Liver (tissue), 3 donors: ENCODE measurements around the gene RNF151.

Source experiments
- CTCF ChIP-seq: fragments of 150-350 bp; IDR thresholded peaks from 2 replicates; pipeline ENCODE4 v1.5.1; 2017; ENCODE audit warnings: improper control_type of control experiment, low read depth, low read length; ENCODE audit not compliant: missing input control
- EGR1 ChIP-seq, 2 donors: IDR thresholded peaks; 2 replicates each; pipeline ENCODE4 v1.6.1; 2016 to 2018; ENCODE audit warnings: antibody characterized with exemption in 2 of 2, low read depth in 2 of 2
- GABPA ChIP-seq, 2 donors: IDR thresholded peaks in 1 of 2; conservative IDR thresholded peaks in 1 of 2; 2 replicates each; pipeline ENCODE4 v1.6.1; 2016; ENCODE audit warnings: antibody characterized with exemption in 2 of 2, mild to moderate bottlenecking in 1 of 2, moderate library complexity in 1 of 2
- MAX ChIP-seq: IDR thresholded peaks from 2 replicates; pipeline ENCODE4 v1.6.1; 2016; ENCODE audit warnings: antibody characterized with exemption
- donor health status: healthy.
- donor health status: healthy.

GRCh38 chr16:1965396-1966001 is 1.2 kb upstream of the RNF151 start:
- TF ChIP-seq MAX, result no peak
- no peak for TF ChIP-seq CTCF
- no peak for TF ChIP-seq EGR1 (IDR thresholded peaks at IDR 0.05; ENCODE audit: low read depth in 2 of 2)
- TF ChIP-seq GABPA (IDR thresholded peaks at IDR 0.05 in 1 of 2, conservative IDR thresholded peaks at IDR 0.05 in 1 of 2), result no peak
